Endothelial cell (in vitro differentiated cells): ENCODE results near the gene SVOP. TPM values are rescaled to one million over a fixed set of nuclear protein-coding genes. Genes with fewer than 3 reads are reported as not detected.
"Not testable (repeated sequence)": the region's sequence is repeated elsewhere in the genome, so short reads cannot be mapped to it uniquely, and the experiment has no call there.

Source experiments
- DNase-seq: peaks from one replicate; pipeline ENCODE4 v3.0.0; 2021; ENCODE audit warnings: low spot score
- H3K27ac Mint-ChIP-seq: one replicate; pipeline ENCODE4 v1.8.0; 2021; ENCODE audit warnings: mixed read lengths, inconsistent platforms; ENCODE audit not compliant: unreplicated experiment
- H3K27me3 Mint-ChIP-seq: one replicate; pipeline ENCODE4 v1.8.0; 2021; ENCODE audit warnings: mild to moderate bottlenecking, moderate library complexity, mixed read lengths, inconsistent platforms; ENCODE audit not compliant: unreplicated experiment
- H3K36me3 Mint-ChIP-seq: one replicate; pipeline ENCODE4 v1.8.0; 2021; ENCODE audit warnings: mild to moderate bottlenecking, low read depth, mixed read lengths, inconsistent platforms; ENCODE audit not compliant: unreplicated experiment
- H3K4me1 Mint-ChIP-seq: one replicate; pipeline ENCODE4 v1.8.0; 2021; ENCODE audit warnings: mild to moderate bottlenecking, mixed read lengths, inconsistent platforms; ENCODE audit not compliant: unreplicated experiment
- H3K4me3 Mint-ChIP-seq: one replicate; pipeline ENCODE4 v1.8.0; 2021; ENCODE audit warnings: mild to moderate bottlenecking, mixed read lengths, inconsistent platforms; ENCODE audit not compliant: unreplicated experiment
- H3K9me3 Mint-ChIP-seq: one replicate; pipeline ENCODE4 v1.8.0; 2021; ENCODE audit warnings: mixed read lengths, inconsistent platforms; ENCODE audit not compliant: unreplicated experiment
- CTCF ChIP-seq: fragments of 200-600 bp; sonication (generic); IDR thresholded peaks from one replicate; pipeline ENCODE4 v1.5.0; 2021; ENCODE audit warnings: antibody characterized with exemption; ENCODE audit not compliant: unreplicated experiment
- total RNA-seq: library from RNA; stranded (reverse); fragmentation: NEBNext Ultra II Directional; extraction: Animal tissue kit (Norgen Biotek cat#: 25700); gene quantifications from one replicate; pipeline ENCODE4 v1.2.1, GENCODE V29; 2021; ENCODE audit not compliant: unreplicated experiment

SVOP gene
- total RNA-seq, 1 donor from 2014 or later: 0.15 TPM

GRCh38 chr12:109064143-109064542, 43.3 kb upstream of the SVOP start:
- Mint-ChIP-seq H3K4me1 (peaks cover 4% of the 10 kb centered on the region), H3K9me3 (no peaks in the 10 kb centered on the region), H3K27me3 (peaks cover 4% of the 10 kb centered on the region), H3K4me3 (no peak overlapping the region), H3K27ac (no peak overlapping the region), H3K36me3 (peaks cover 9% of the 10 kb centered on the region)
- DNase-seq: no peak
- TF ChIP-seq CTCF: no peak

GRCh38 chr12:109058773-109059172, 37.9 kb upstream of the SVOP start:
- Mint-ChIP-seq H3K27ac (no peak overlapping the region), H3K4me3 (no peak overlapping the region), H3K4me1 (peaks cover 2% of the 10 kb centered on the region), H3K27me3 (peaks cover under 1% of the 10 kb centered on the region), H3K9me3 (no peaks in the 10 kb centered on the region), H3K36me3 (peaks cover 3% of the 10 kb centered on the region)
- DNase-seq: no peak
- no peak for TF ChIP-seq CTCF

- peaks cover 6% of the 10 kb centered on the region for H3K27me3 Mint-ChIP-seq
- H3K27ac Mint-ChIP-seq: no peak overlapping the region
- H3K36me3 Mint-ChIP-seq: peaks cover 3% of the 10 kb centered on the region
- no peak for DNase-seq
- no peak for TF ChIP-seq CTCF
- no peak overlapping the region for H3K4me3 Mint-ChIP-seq
- H3K9me3 Mint-ChIP-seq: no peaks in the 10 kb centered on the region
- peaks cover 11% of the 10 kb centered on the region for H3K4me1 Mint-ChIP-seq
Observed at GRCh38 chr12:109057376-109057775, 36.5 kb upstream of the SVOP start.

GRCh38 chr12:109056891-109057290, 36.0 kb upstream of the SVOP start:
- Mint-ChIP-seq H3K27me3 (peaks cover 6% of the 10 kb centered on the region), H3K9me3 (no peaks in the 10 kb centered on the region), H3K4me3 (no peak overlapping the region), H3K4me1 (peaks cover 15% of the 10 kb centered on the region), H3K27ac (no peak overlapping the region), H3K36me3 (peaks cover 3% of the 10 kb centered on the region)
- no peak for TF ChIP-seq CTCF
- DNase-seq: no peak

- TF ChIP-seq CTCF: no peak
- DNase-seq: no peak
- Mint-ChIP-seq H3K27ac (no peak overlapping the region), H3K4me1 (peaks cover 16% of the 10 kb centered on the region), H3K9me3 (no peaks in the 10 kb centered on the region), H3K27me3 (peaks cover 6% of the 10 kb centered on the region), H3K4me3 (no peak overlapping the region), H3K36me3 (peaks cover 3% of the 10 kb centered on the region)
Observed at GRCh38 chr12:109054520-109054919, 33.7 kb upstream of the SVOP start.

- not testable (repeated sequence) for H3K27me3 Mint-ChIP-seq, H3K9me3 Mint-ChIP-seq, DNase-seq, H3K27ac Mint-ChIP-seq, H3K36me3 Mint-ChIP-seq
- Mint-ChIP-seq H3K4me3 (peak overlapping the region; percentile 98), H3K4me1 (peaks cover 16% of the 10 kb centered on the region)
Observed at GRCh38 chr12:109054124-109054513, 33.3 kb upstream of the SVOP start.
